Right atrium auricular region (tissue), 2 donors: ENCODE measurements around the gene HINT3. TPM values are rescaled to one million over a fixed set of nuclear protein-coding genes. Genes with fewer than 3 reads are reported as not detected.
A peak's percentile ranks its signal among the peaks of the same experiment; 100 is the strongest.

Experiments used
- DNase-seq: peaks from one replicate; pipeline ENCODE4 v3.0.0-alpha.2; 2019; ENCODE audit warnings: low spot score
- H3K27ac ChIP-seq, 2 donors: fragments of 200-600 bp; sonication (generic); 1 replicate in 1 of 2; 2 replicates in 1 of 2; pipeline ENCODE4 v1.5.1; 2016 to 2019
- H3K27me3 ChIP-seq, 2 donors: fragments of 200-600 bp; sonication (generic); one replicate each; pipeline versions ENCODE4 v1.5.1 to v1.6.0; 2017 to 2019
- H3K36me3 ChIP-seq: fragments of 200-600 bp; sonication (generic); one replicate; pipeline ENCODE4 v1.5.1; 2016
- H3K4me1 ChIP-seq, 2 donors: fragments of 200-600 bp; sonication (generic); one replicate each; pipeline versions ENCODE4 v1.5.1 to v1.6.0; 2017 to 2019
- H3K4me3 ChIP-seq, 2 donors: fragments of 200-600 bp; sonication (generic); 1 replicate in 1 of 2; 2 replicates in 1 of 2; pipeline ENCODE4 v1.5.1; 2017 to 2019; ENCODE audit warnings: mild to moderate bottlenecking in 1 of 2, moderate library complexity in 1 of 2
- H3K9me3 ChIP-seq, 2 donors: fragments of 200-600 bp; sonication (generic); one replicate each; pipeline ENCODE4 v1.5.1; 2019
- total RNA-seq, 2 donors: library from RNA; depleted of rRNA; stranded (reverse); fragments of >200 nt; gene quantifications; one replicate each; pipeline ENCODE4 v1.1.0, GENCODE V29; 2016
- TF ChIP-seq, protein P1 (sequence below), 2 donors: fragments of 200-600 bp; sonication (generic); IDR thresholded peaks; one replicate each; pipeline ENCODE4 v1.5.1; 2019; ENCODE audit warnings: antibody characterized with exemption in 2 of 2

HINT3 gene
- total RNA-seq, 2 donors from 2014 or later: 16.6 to 30.2 TPM

DNA sequence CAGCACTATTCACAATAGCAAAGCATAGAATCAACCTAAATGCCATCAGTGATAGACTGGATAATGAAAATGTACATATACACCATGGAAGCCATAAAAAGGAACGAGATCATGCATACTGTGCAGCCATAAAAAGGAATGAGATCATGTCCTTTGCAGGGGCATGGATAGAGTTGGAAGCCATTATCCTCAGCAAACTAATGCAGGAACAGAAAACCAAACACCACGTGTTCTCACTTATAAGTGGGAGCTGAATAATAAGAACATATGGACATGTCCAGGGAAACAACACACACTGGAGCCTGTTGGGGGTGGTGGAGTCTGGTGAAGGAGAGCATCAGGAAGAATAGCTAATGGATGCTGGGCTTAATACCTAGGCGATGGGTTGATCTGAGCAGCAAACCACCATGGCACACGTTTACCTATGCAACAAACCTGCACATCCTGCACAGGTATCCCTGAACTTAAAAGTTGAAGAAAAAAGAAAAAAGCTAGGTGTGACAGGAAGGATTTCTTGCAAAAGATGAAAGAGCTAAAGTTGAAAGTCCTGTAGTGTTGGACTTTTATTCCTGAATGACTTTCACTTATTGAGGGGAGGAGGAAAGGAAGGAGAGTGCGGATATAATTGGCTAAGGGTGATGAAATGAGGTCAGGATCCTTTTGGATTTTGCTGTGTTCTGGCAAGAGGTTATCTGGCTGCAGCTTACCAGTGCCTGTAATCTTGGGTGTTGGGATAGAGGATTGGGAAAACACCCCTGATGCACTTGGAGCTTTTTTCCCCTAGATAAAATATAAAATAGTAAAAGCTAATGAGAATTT lies 38.3 kb downstream of the HINT3 start:
- H3K4me3 ChIP-seq: no peak overlapping the region
- DNase-seq: no peak
- H3K27me3 ChIP-seq: no peaks in the 10 kb centered on the region
- peaks cover 10% of the 10 kb centered on the region for H3K36me3 ChIP-seq
- no peak overlapping the region for H3K27ac ChIP-seq
- peaks cover 0 to 4% of the 10 kb centered on the region in 2 donors for H3K4me1 ChIP-seq
- no peaks in the 10 kb centered on the region for H3K9me3 ChIP-seq
- TF ChIP-seq, protein P1, sequence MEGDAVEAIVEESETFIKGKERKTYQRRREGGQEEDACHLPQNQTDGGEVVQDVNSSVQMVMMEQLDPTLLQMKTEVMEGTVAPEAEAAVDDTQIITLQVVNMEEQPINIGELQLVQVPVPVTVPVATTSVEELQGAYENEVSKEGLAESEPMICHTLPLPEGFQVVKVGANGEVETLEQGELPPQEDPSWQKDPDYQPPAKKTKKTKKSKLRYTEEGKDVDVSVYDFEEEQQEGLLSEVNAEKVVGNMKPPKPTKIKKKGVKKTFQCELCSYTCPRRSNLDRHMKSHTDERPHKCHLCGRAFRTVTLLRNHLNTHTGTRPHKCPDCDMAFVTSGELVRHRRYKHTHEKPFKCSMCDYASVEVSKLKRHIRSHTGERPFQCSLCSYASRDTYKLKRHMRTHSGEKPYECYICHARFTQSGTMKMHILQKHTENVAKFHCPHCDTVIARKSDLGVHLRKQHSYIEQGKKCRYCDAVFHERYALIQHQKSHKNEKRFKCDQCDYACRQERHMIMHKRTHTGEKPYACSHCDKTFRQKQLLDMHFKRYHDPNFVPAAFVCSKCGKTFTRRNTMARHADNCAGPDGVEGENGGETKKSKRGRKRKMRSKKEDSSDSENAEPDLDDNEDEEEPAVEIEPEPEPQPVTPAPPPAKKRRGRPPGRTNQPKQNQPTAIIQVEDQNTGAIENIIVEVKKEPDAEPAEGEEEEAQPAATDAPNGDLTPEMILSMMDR (IDR thresholded peaks at IDR 0.05): no peak

DNA sequence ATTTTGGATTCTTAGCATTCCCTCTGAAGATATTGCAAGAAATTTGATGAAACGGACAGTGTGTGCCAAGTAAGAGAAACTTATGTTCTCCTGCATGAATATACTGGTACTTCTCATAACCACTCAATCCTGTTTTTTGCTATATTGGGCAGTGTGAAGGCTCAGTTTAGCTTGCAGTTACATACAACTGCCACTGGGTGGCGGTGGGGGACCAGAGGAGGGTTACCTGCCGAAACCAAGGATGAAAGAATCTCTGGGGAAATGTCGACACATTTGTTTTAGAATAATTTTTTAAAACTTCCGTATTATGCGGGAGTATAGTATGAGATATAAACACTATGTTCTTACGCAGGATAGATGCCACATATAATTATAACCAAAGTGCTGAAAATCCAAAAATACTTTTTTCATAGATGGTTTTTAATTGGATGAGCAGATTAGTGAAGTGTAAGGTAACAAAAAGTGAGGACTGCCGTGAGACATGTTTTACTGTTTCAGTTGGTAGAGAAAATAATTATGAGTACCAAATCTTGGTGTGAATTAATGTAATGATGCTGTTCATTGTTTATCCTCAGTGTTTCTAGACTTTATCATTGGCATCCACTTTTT lies 39.5 kb downstream of the HINT3 start:
- H3K36me3 ChIP-seq: peaks cover 10% of the 10 kb centered on the region
- no peaks in the 10 kb centered on the region for H3K9me3 ChIP-seq
- no peak overlapping the region for H3K27ac ChIP-seq
- TF ChIP-seq, protein P1 (IDR thresholded peaks at IDR 0.05): peak; percentile 83 to 94
- no peak for DNase-seq
- no peaks in the 10 kb centered on the region for H3K27me3 ChIP-seq
- H3K4me3 ChIP-seq: no peak overlapping the region
- peaks cover 0 to 4% of the 10 kb centered on the region in 2 donors for H3K4me1 ChIP-seq

DNA sequence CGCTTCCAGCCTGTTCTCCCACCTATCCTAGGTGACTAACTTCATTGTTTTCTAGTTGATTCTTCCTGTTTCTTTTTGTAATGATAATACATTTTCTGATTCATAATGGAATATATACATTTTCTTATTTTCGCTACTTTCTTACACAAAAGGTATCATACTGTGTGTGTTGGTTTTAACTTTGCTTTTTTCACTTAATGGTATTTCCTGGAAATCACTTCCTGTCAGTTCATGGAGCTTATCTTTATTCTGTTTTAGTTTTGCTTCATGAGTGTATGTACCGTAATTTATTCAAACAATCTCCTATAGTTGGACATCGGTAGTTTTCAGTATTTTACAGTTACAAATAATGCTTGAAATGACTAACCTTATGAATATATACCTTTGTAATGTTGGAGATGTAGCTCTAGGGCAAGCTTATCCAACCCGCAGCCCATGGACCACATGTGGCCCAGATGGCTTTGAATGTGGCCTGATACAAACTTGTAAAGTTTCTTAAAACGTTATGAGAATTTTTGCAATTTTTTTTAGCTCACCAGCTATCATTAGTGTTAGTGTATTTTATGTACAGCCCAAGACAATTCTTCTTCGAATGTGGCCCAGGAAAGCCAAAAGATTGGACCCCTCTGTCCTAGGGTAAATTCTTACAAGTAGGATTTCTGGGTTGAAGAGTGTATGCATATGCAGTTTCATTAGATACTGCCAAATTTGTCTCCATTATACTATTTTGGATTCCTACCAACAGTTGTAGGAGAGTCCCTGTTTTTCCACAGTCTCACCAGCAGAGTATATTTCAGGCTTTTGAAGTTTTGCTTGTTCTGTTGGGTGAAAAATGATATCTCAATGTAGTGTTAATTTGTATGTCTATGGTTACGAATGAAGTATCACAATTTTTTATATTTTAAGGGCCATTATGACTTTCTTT lies 46.4 kb downstream of the HINT3 start:
- TF ChIP-seq, protein P1 (IDR thresholded peaks at IDR 0.05): no peak
- H3K36me3 ChIP-seq: peaks cover 9% of the 10 kb centered on the region
- DNase-seq: no peak

DNA sequence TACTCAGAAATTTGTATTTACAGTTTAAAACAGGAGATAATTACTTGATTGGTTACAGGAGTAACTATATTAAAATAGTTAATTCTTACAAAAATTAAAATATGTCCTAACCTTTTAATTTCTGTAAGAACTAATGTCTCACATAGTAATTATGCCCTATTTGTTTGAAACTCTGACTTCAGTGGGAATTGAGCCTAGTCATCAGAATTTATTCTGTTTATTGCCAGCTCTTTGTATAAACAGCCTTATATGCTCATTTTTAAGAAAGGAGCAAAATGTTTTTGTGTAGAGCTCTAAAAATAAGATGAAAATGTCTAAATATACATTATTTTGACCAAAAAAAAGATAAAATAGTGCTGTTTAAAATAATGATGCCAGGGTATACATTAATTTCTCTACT lies 51.2 kb downstream of the HINT3 start:
- Histone ChIP-seq H3K9me3 (no peaks in the 10 kb centered on the region), H3K36me3 (peaks cover 34% of the 10 kb centered on the region), H3K4me3 (no peak overlapping the region), H3K27me3 (no peaks in the 10 kb centered on the region), H3K4me1 (no peaks in the 10 kb centered on the region), H3K27ac (no peak overlapping the region)
- TF ChIP-seq, protein P1 (IDR thresholded peaks at IDR 0.05): no peak
- no peak for DNase-seq

More for the DNA sequence above, 46.4 kb downstream of the HINT3 start:
- no peaks in the 10 kb centered on the region for H3K4me1 ChIP-seq
- H3K27me3 ChIP-seq: no peaks in the 10 kb centered on the region
- no peak overlapping the region for H3K27ac ChIP-seq
- no peaks in the 10 kb centered on the region for H3K9me3 ChIP-seq
- no peak overlapping the region for H3K4me3 ChIP-seq

DNA sequence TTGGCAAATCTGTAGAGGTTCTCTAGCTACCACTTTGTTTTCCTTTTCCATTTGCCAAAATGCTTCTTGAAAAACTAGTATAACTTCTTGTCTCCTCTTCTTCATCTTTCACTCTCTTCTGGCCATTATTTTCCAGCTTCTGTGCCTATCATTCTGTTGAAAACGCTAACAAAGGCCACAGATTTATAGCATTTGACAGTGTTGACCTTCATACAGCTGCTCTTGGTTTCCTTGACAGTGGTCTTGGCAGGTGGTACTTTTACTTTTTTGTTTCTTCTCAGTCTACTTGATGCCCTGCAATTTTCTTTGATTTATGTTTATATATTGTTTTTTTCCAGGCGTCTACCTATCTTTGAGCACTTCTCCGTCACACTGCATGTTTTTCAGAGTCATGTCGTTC lies 53.5 kb downstream of the HINT3 start:
- Histone ChIP-seq H3K27me3 (no peaks in the 10 kb centered on the region), H3K4me1 (no peaks in the 10 kb centered on the region), H3K9me3 (no peaks in the 10 kb centered on the region), H3K36me3 (peaks cover 44% of the 10 kb centered on the region), H3K4me3 (no peak overlapping the region), H3K27ac (no peak overlapping the region)
- TF ChIP-seq, protein P1 (IDR thresholded peaks at IDR 0.05): no peak
- no peak for DNase-seq
